GM23248 (cell line): ENCODE results near the gene LDLRAD4.

Source experiments
- EZH2 ChIP-seq: fragments of 200-600 bp; sonication (generic); IDR thresholded peaks from 2 replicates; pipeline ENCODE4 v1.6.1; 2018; ENCODE audit warnings: antibody characterized with exemption, mild to moderate bottlenecking; ENCODE audit not compliant: insufficient read depth, poor library complexity, severe bottlenecking
- EZH2phosphoT487 ChIP-seq: fragments of 200-600 bp; sonication (generic); IDR thresholded peaks from 2 replicates; pipeline ENCODE4 v1.6.1; 2018; ENCODE audit warnings: antibody characterized with exemption, moderate library complexity, mild to moderate bottlenecking, low read depth; ENCODE audit not compliant: insufficient read depth

DNA sequence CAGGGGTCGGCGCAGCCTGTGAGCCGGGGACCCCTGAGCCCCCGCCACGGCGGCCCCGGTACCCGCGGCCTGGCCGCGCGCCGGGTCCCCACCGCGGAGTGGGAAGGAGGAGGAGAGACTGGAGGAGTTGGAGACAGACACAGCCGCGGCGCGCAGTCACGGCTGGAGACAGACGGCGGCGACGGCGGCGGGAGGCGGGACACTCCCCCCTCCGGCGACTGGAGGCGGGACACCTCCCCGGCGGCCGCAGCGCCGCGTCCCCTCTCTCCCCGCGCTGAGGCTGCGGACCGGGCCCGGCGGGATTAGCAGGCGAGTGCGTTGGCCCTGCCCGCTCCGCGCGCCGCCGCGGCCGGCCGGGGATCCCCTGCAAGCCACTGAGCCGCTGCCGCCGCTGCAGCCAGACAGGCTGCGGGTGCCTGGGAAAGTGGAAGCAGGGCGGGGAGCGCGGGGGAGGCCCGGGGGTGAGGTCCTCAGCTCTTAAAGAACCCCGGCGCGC lies 1.0 kb upstream of the LDLRAD4 start:
- TF ChIP-seq EZH2 (no peak), EZH2phosphoT487 (no peak)
